Measurements from ENCODE around the gene FETUB. TPM values are rescaled to one million over a fixed set of nuclear protein-coding genes. Genes with fewer than 3 reads are reported as not detected.

FETUB gene
- total RNA-seq, 2 experiments from 2014 or later = not detected

- Mint-ChIP-seq H3K36me3 (ENCODE audit: low read depth) (no peaks in the 10 kb centered on the region), H3K9me3 (no peaks in the 10 kb centered on the region), H3K4me3 (no peak overlapping the region), H3K4me1 (ENCODE audit: low read depth) (no peaks in the 10 kb centered on the region), H3K27me3 (peaks cover 33% of the 10 kb centered on the region), H3K27ac (no peak overlapping the region)
- Histone ChIP-seq H3K4me1 (ENCODE audit: insufficient read depth, low read length) (no peaks in the 10 kb centered on the region), H3K27me3 (ENCODE audit: control insufficient read depth in 1 of 2, insufficient read depth in 2 of 2, low read length in 2 of 2) (peaks cover 0 to 5% of the 10 kb centered on the region in 2 experiments), H3K9me3 (ENCODE audit: control insufficient read depth in 1 of 2, insufficient read depth in 1 of 2, low read length in 2 of 2) (no peaks in the 10 kb centered on the region), H3K36me3 (ENCODE audit: insufficient read depth, low read length) (no peaks in the 10 kb centered on the region), H3K27ac (ENCODE audit: low read depth in 1 of 2, low read length in 2 of 2) (no peak overlapping the region), H3K4me3 (ENCODE audit: low read length) (no peak overlapping the region)
- POLR2A ChIA-PET = no interaction called here
- DNase-seq (no peak), ATAC-seq (ENCODE audit: poor library complexity) (no peak)
- intact Hi-C loops (cut with DNase I, micrococcal nuclease) = no loop called here
- CTCF ChIA-PET = no interaction called here
- TF ChIP-seq CTCF (IDR thresholded peaks at IDR 0.05) = no peak
Measured at GRCh38 chr3:186637686-186638085, 2.5 kb upstream of the FETUB start.

GRCh38 chr3:186638259-186638658 is 1.9 kb upstream of the FETUB start:
- Histone ChIP-seq H3K9me3 (ENCODE audit: control insufficient read depth in 1 of 2, insufficient read depth in 1 of 2, low read length in 2 of 2) (no peaks in the 10 kb centered on the region), H3K27ac (ENCODE audit: low read depth in 1 of 2, low read length in 2 of 2) (no peak overlapping the region), H3K4me1 (ENCODE audit: insufficient read depth, low read length) (no peaks in the 10 kb centered on the region), H3K36me3 (ENCODE audit: insufficient read depth, low read length) (no peaks in the 10 kb centered on the region), H3K4me3 (ENCODE audit: low read length) (no peak overlapping the region), H3K27me3 (ENCODE audit: control insufficient read depth in 1 of 2, insufficient read depth in 2 of 2, low read length in 2 of 2) (peaks cover 0 to 5% of the 10 kb centered on the region in 2 experiments)
- DNase-seq = no peak
- ChIA-PET POLR2A (no interaction called here), CTCF (no interaction called here)
- intact Hi-C loops (cut with DNase I, micrococcal nuclease) = no loop called here
- no peak for ATAC-seq (ENCODE audit: poor library complexity)
- no peak for TF ChIP-seq CTCF (IDR thresholded peaks at IDR 0.05)
- no peak overlapping the region for H3K27ac Mint-ChIP-seq
- H3K36me3 Mint-ChIP-seq (ENCODE audit: low read depth) = no peaks in the 10 kb centered on the region
- H3K9me3 Mint-ChIP-seq = no peaks in the 10 kb centered on the region
- no peak overlapping the region for H3K4me3 Mint-ChIP-seq
- H3K27me3 Mint-ChIP-seq = peaks cover 33% of the 10 kb centered on the region
- H3K4me1 Mint-ChIP-seq (ENCODE audit: low read depth) = no peaks in the 10 kb centered on the region

- no peak for DNase-seq
- no peak for ATAC-seq (ENCODE audit: poor library complexity)
- Mint-ChIP-seq H3K9me3 (no peaks in the 10 kb centered on the region), H3K4me3 (no peak overlapping the region), H3K4me1 (ENCODE audit: low read depth) (no peaks in the 10 kb centered on the region), H3K27ac (no peak overlapping the region), H3K36me3 (ENCODE audit: low read depth) (no peaks in the 10 kb centered on the region), H3K27me3 (peaks cover 36% of the 10 kb centered on the region)
- intact Hi-C loops (cut with DNase I, micrococcal nuclease) = no loop called here
- ChIA-PET POLR2A (no interaction called here), CTCF (no interaction called here)
- no peak for TF ChIP-seq CTCF (IDR thresholded peaks at IDR 0.05)
- Histone ChIP-seq H3K36me3 (ENCODE audit: insufficient read depth, low read length) (no peaks in the 10 kb centered on the region), H3K4me1 (ENCODE audit: insufficient read depth, low read length) (no peaks in the 10 kb centered on the region), H3K9me3 (ENCODE audit: control insufficient read depth in 1 of 2, insufficient read depth in 1 of 2, low read length in 2 of 2) (no peaks in the 10 kb centered on the region), H3K27me3 (ENCODE audit: control insufficient read depth in 1 of 2, insufficient read depth in 2 of 2, low read length in 2 of 2) (peaks cover 0 to 5% of the 10 kb centered on the region in 2 experiments), H3K27ac (ENCODE audit: low read depth in 1 of 2, low read length in 2 of 2) (no peak overlapping the region), H3K4me3 (ENCODE audit: low read length) (no peak overlapping the region)
Measured at GRCh38 chr3:186640473-186640818, 247 bp downstream of the FETUB start.

All from CD4-positive, alpha-beta T cell (primary cell).